K562 (cell line): ENCODE measurements around the gene NUAK2.

ENCODE experiments used
- CTCF ChIP-seq, 3 experiments: IDR thresholded peaks in 2 of 3; conservative IDR thresholded peaks in 1 of 3; 2 replicates each; pipeline ENCODE4 v1.5.1; 2011 to 2012; ENCODE audit warnings: low read length in 3 of 3, mild to moderate bottlenecking in 3 of 3, control low read depth in 2 of 3, improper control_type of control experiment in 1 of 3, inconsistent platforms in 1 of 3, low read depth in 1 of 3, mixed read lengths in 1 of 3, moderate library complexity in 1 of 3; ENCODE audit not compliant: insufficient read depth in 2 of 3
- E2F4 ChIP-seq: sonication (generic); formaldehyde crosslinking; IDR thresholded peaks from 2 replicates; pipeline ENCODE4 v1.8.0; 2022; ENCODE audit warnings: mild to moderate bottlenecking, low read depth, missing genetic modification reagents
- EZH2 ChIP-seq: IDR thresholded peaks from 2 replicates; pipeline ENCODE4 v1.6.1; 2012; ENCODE audit warnings: low read depth, mild to moderate bottlenecking, inconsistent platforms, low read length, borderline replicate concordance
- MAFK ChIP-seq: IDR thresholded peaks from 2 replicates; pipeline ENCODE4 v1.6.1; 2011; ENCODE audit warnings: low read length, improper control_type of control experiment
- POLR2A ChIP-seq: fragments of 450-650 bp; conservative IDR thresholded peaks from 2 replicates; pipeline ENCODE4 v1.6.1; 2016
- RAD21 ChIP-seq, 2 experiments: fragments of 250-450 bp in 1 of 2; fragments of 450-650 bp in 1 of 2; sonication (Bioruptor Pico) in 1 of 2; formaldehyde crosslinking in 1 of 2; IDR thresholded peaks in 1 of 2; conservative IDR thresholded peaks in 1 of 2; 2 replicates each; pipeline versions ENCODE4 v1.4.0 to v1.8.0; 2020 to 2022; ENCODE audit warnings: mild to moderate bottlenecking in 2 of 2, moderate library complexity in 1 of 2
- SIRT6 ChIP-seq: IDR thresholded peaks from one replicate; pipeline ENCODE4 v1.6.1; 2012; ENCODE audit warnings: low read depth, mild to moderate bottlenecking, control low read depth, inconsistent platforms, low read length, moderate library complexity
- SNAPC5 ChIP-seq: fragments of 250-450 bp; sonication (Bioruptor Pico); IDR thresholded peaks from 2 replicates; pipeline ENCODE4 v1.8.0; 2021; ENCODE audit warnings: moderate library complexity, mild to moderate bottlenecking, inconsistent platforms
- SREBF1 ChIP-seq: fragments of 150-350 bp; IDR thresholded peaks from 2 replicates; pipeline ENCODE4 v1.6.1; 2014; ENCODE audit warnings: antibody characterized with exemption, low read depth, low read length, borderline replicate concordance

- no peak for TF ChIP-seq RAD21 (CRISPR knock-in tag; conservative IDR thresholded peaks at IDR 0.05 in 1 of 2, IDR thresholded peaks at IDR 0.05 in 1 of 2)
- TF ChIP-seq SIRT6: no peak
- no peak for TF ChIP-seq EZH2
- no peak for TF ChIP-seq CTCF (IDR thresholded peaks at IDR 0.05 in 2 of 3, conservative IDR thresholded peaks at IDR 0.05 in 1 of 3; ENCODE audit: insufficient read depth in 2 of 3, low read depth in 1 of 3, low read length in 3 of 3)
- no peak for TF ChIP-seq POLR2A
- TF ChIP-seq MAFK: no peak
- TF ChIP-seq SREBF1: no peak
- no peak for TF ChIP-seq SNAPC5 (CRISPR knock-in tag)
- TF ChIP-seq E2F4 (CRISPR knock-in tag): no peak
Observed at GRCh38 chr1:205368478-205368877, 46.9 kb upstream of the NUAK2 start.
